AG10803 (cell line): ENCODE measurements around the gene PLIN3.

Experiments
- DNase-seq: peaks from one replicate; pipeline ENCODE4 v3.0.0; 2010; ENCODE audit warnings: low read depth
- H3K4me3 ChIP-seq: 2 replicates; pipeline ENCODE4 v1.5.1; 2011; ENCODE audit warnings: mild to moderate bottlenecking, low read length, control low read depth
- CTCF ChIP-seq: conservative IDR thresholded peaks from 2 replicates; pipeline ENCODE4 v1.5.1; 2011; ENCODE audit warnings: mild to moderate bottlenecking, low read length, control low read depth, inconsistent platforms

PLIN3 gene

GRCh38 chr19:4910594-4911281 lies 43.3 kb upstream of the PLIN3 start:
- TF ChIP-seq CTCF, result no peak
- DNase-seq, result peak; percentile 70
- H3K4me3 ChIP-seq, result peak overlapping the region; percentile 58

GRCh38 chr19:4909897-4910593 lies 42.6 kb upstream of the PLIN3 start:
- TF ChIP-seq CTCF, result no peak
- peak overlapping the region; percentile 61 for H3K4me3 ChIP-seq
- peak; percentile 85 for DNase-seq

GRCh38 chr19:4909156-4909896 lies 41.9 kb upstream of the PLIN3 start, which contains the start of gene UHRF1:
UHRF1 (plus strand) TSS chr19:4909501; CDS start chr19:4910886, 1,385 bp downstream.
- H3K4me3 ChIP-seq, result peak within 1 kb of the TSS; percentile 61
- DNase-seq, result no peak
- TF ChIP-seq CTCF, result no peak

GRCh38 chr19:4908781-4909155 lies 41.3 kb upstream of the PLIN3 start:
- DNase-seq, result no peak
- no peak for TF ChIP-seq CTCF
- H3K4me3 ChIP-seq, result no peak overlapping the region

- no peak for DNase-seq
- H3K4me3 ChIP-seq, result no peak overlapping the region
- no peak for TF ChIP-seq CTCF
Measured at GRCh38 chr19:4908360-4908759, 40.9 kb upstream of the PLIN3 start.

- DNase-seq, result no peak
- TF ChIP-seq CTCF, result no peak
- H3K4me3 ChIP-seq, result no peak overlapping the region
Measured at GRCh38 chr19:4906963-4907362, 39.5 kb upstream of the PLIN3 start.
